Glutamatergic neuron (in vitro differentiated cells): ENCODE measurements around the gene LRRC61. TPM values are rescaled to one million over a fixed set of nuclear protein-coding genes. Genes with fewer than 3 reads are reported as not detected.

Experiments
- DNase-seq: peaks from one replicate; pipeline ENCODE4 v3.0.0; 2022
- H3K27ac Mint-ChIP-seq: one replicate; pipeline ENCODE4 v1.8.0; 2020; ENCODE audit warnings: mild to moderate bottlenecking, mixed read lengths, inconsistent platforms; ENCODE audit not compliant: unreplicated experiment
- H3K27me3 Mint-ChIP-seq: one replicate; pipeline ENCODE4 v1.8.0; 2020; ENCODE audit warnings: mild to moderate bottlenecking, moderate library complexity, mixed read lengths, inconsistent platforms; ENCODE audit not compliant: unreplicated experiment
- H3K36me3 Mint-ChIP-seq: one replicate; pipeline ENCODE4 v1.8.0; 2020; ENCODE audit warnings: mild to moderate bottlenecking, mixed read lengths, inconsistent platforms; ENCODE audit not compliant: unreplicated experiment
- H3K4me1 Mint-ChIP-seq: one replicate; pipeline ENCODE4 v1.8.0; 2020; ENCODE audit warnings: mild to moderate bottlenecking, low read depth, mixed read lengths, inconsistent platforms; ENCODE audit not compliant: unreplicated experiment
- H3K4me3 Mint-ChIP-seq: one replicate; pipeline ENCODE4 v1.8.0; 2020; ENCODE audit warnings: mild to moderate bottlenecking, mixed read lengths, inconsistent platforms; ENCODE audit not compliant: unreplicated experiment
- H3K9me3 Mint-ChIP-seq: one replicate; pipeline ENCODE4 v1.8.0; 2020; ENCODE audit warnings: mild to moderate bottlenecking, moderate library complexity, mixed read lengths, inconsistent platforms; ENCODE audit not compliant: unreplicated experiment
- CTCF ChIP-seq: fragments of 200-600 bp; sonication (generic); IDR thresholded peaks from one replicate; pipeline ENCODE4 v1.5.0; 2021; ENCODE audit not compliant: partially characterized antibody, unreplicated experiment
- total RNA-seq: library from RNA; stranded (reverse); fragmentation: NEBNext Ultra II Directional; extraction: Animal tissue kit (Norgen Biotek cat#: 25700); gene quantifications from one replicate; pipeline ENCODE4 v1.2.1, GENCODE V29; 2021; ENCODE audit not compliant: unreplicated experiment

The LRRC61 gene
- total RNA-seq, 1 donor from 2014 or later: 10.2 TPM

- Mint-ChIP-seq H3K27ac (peak overlapping the region; percentile 99), H3K9me3 (peaks cover 16% of the 10 kb centered on the region), H3K27me3 (peaks cover 3% of the 10 kb centered on the region), H3K4me1 (peaks cover 15% of the 10 kb centered on the region), H3K4me3 (peak overlapping the region; percentile 96), H3K36me3 (no peaks in the 10 kb centered on the region)
- DNase-seq: peak; percentile 91
- TF ChIP-seq CTCF: no peak
These were observed 46.0 kb downstream of the LRRC61 start for GRCh38 chr7:150368884-150369747.

- Mint-ChIP-seq H3K36me3 (no peaks in the 10 kb centered on the region), H3K4me1 (peaks cover 15% of the 10 kb centered on the region), H3K4me3 (peak overlapping the region; percentile 96), H3K27ac (peak overlapping the region; percentile 99), H3K9me3 (peaks cover 16% of the 10 kb centered on the region), H3K27me3 (peaks cover 9% of the 10 kb centered on the region)
- no peak for DNase-seq
- no peak for TF ChIP-seq CTCF
These were observed 46.8 kb downstream of the LRRC61 start for GRCh38 chr7:150369748-150370501.

GRCh38 chr7:150370612-150371071 lies 47.5 kb downstream of the LRRC61 start:
- no peak for TF ChIP-seq CTCF
- Mint-ChIP-seq H3K4me3 (peak overlapping the region; percentile 96), H3K4me1 (peaks cover 15% of the 10 kb centered on the region), H3K27me3 (peaks cover 9% of the 10 kb centered on the region), H3K9me3 (peaks cover 16% of the 10 kb centered on the region), H3K36me3 (no peaks in the 10 kb centered on the region), H3K27ac (peak overlapping the region; percentile 68)
- no peak for DNase-seq

GRCh38 chr7:150371131-150371995 lies 48.2 kb downstream of the LRRC61 start:
- H3K4me3 Mint-ChIP-seq: no peak overlapping the region
- peaks cover 19% of the 10 kb centered on the region for H3K4me1 Mint-ChIP-seq
- no peak for TF ChIP-seq CTCF
- H3K9me3 Mint-ChIP-seq: peaks cover 16% of the 10 kb centered on the region
- H3K27ac Mint-ChIP-seq: no peak overlapping the region
- H3K36me3 Mint-ChIP-seq: no peaks in the 10 kb centered on the region
- H3K27me3 Mint-ChIP-seq: peaks cover 9% of the 10 kb centered on the region
- DNase-seq: no peak
